Stimulated activated CD8-positive, alpha-beta memory T cell treated with anti-CD3 and anti-CD28 coated beads, Interleukin-4, amount 100 ng/mL, for 4 hours (primary cell): ENCODE results near the gene TUBGCP6.

ENCODE experiments used
- DNase-seq, 2 donors: peaks; one replicate each; pipeline ENCODE4 v3.0.0-alpha.2; 2020; ENCODE audit warnings: low read depth in 2 of 2, low spot score in 1 of 2

The TUBGCP6 gene

GRCh38 chr22:50244420-50245213, at the start of gene TUBGCP6:
TUBGCP6 (minus strand) TSS chr22:50245023; CDS start chr22:50244459, 564 bp downstream.
- peak; percentile 83 to 88 for DNase-seq

GRCh38 chr22:50294319-50294656, 49.5 kb upstream of the TUBGCP6 start:
- DNase-seq, result no peak

- no peak for DNase-seq
Measured at GRCh38 chr22:50293441-50294318, 48.9 kb upstream of the TUBGCP6 start.

- no peak for DNase-seq
Measured at GRCh38 chr22:50292643-50293440, 48.0 kb upstream of the TUBGCP6 start.

GRCh38 chr22:50289942-50290630, 45.3 kb upstream of the TUBGCP6 start:
- DNase-seq, result no peak

GRCh38 chr22:50289151-50289941, 44.5 kb upstream of the TUBGCP6 start:
- no peak for DNase-seq

GRCh38 chr22:50287731-50288130, 42.9 kb upstream of the TUBGCP6 start:
- DNase-seq, result no peak

- no peak for DNase-seq
Measured at GRCh38 chr22:50286701-50287318, 42.0 kb upstream of the TUBGCP6 start.

GRCh38 chr22:50286275-50286674, 41.5 kb upstream of the TUBGCP6 start:
- no peak for DNase-seq

GRCh38 chr22:50285568-50286229, 40.9 kb upstream of the TUBGCP6 start:
- DNase-seq, result no peak

- no peak for DNase-seq
Measured at GRCh38 chr22:50284479-50284878, 39.7 kb upstream of the TUBGCP6 start.

GRCh38 chr22:50283821-50284220, 39.0 kb upstream of the TUBGCP6 start:
- no peak for DNase-seq

- no peak for DNase-seq
Measured at GRCh38 chr22:50282361-50283155, 37.7 kb upstream of the TUBGCP6 start.

- no peak for DNase-seq
Measured at GRCh38 chr22:50281957-50282356, 37.1 kb upstream of the TUBGCP6 start.

- no peak for DNase-seq
Measured at GRCh38 chr22:50281384-50281760, 36.5 kb upstream of the TUBGCP6 start.

GRCh38 chr22:50280708-50281383, 36.0 kb upstream of the TUBGCP6 start:
- DNase-seq, result no peak

GRCh38 chr22:50280022-50280707, 35.3 kb upstream of the TUBGCP6 start:
- DNase-seq, result no peak
